ENCODE data around the gene RBM39.
"Not testable (repeated sequence)": the region's sequence is repeated elsewhere in the genome, so short reads cannot be mapped to it uniquely, and the experiment has no call there.

RBM39 gene

GRCh38 chr20:35750611-35751010, 8.6 kb upstream of the RBM39 start:
- no peak for DNase-seq

GRCh38 chr20:35744492-35744841, 2.4 kb upstream of the RBM39 start:
- DNase-seq = not testable (repeated sequence)

GRCh38 chr20:35743693-35744491, 1.8 kb upstream of the RBM39 start:
- DNase-seq = no peak

GRCh38 chr20:35742741-35743523, 872 bp upstream of the RBM39 start:
- DNase-seq = no peak

DNA sequence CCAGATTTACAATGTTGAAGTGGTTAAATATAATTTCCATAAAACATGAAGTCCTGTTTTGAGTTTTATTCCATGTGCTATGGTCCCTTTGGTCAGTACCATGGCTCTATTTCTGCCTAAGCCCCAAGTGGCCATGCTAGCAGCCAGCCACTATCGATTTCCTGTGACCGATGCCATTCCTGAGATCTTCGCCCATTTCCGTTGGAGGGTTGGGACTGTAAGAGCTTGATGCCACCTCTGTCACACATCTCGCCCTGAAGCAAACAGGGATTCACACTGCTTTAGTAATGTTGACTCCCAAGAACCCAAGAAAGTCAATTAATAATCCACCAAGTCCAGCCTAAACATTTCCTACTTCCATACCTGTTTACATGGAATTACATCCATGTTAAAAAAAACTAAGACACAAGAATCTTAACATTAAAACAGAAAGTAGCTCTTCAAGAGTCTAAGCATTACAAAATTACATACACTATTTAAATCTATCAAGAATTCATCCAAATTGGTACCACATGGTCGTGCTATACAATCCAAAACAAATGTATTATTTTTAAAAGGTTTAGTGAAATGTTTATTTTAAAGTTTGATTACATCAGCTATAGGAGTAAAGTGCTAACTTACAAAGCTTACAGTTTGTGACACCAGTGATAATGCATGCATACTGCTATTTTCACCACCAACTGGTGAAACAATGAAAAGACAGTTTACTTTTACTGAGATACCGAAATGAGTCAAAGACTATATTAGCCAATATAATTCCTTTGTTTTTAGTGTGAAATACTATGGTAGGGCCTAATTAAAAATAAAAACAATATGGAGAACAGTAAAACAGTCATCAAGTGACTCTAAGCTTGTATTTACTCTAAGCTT, 2.5 kb downstream of the RBM39 start:
- DNase-seq = no peak

DNA sequence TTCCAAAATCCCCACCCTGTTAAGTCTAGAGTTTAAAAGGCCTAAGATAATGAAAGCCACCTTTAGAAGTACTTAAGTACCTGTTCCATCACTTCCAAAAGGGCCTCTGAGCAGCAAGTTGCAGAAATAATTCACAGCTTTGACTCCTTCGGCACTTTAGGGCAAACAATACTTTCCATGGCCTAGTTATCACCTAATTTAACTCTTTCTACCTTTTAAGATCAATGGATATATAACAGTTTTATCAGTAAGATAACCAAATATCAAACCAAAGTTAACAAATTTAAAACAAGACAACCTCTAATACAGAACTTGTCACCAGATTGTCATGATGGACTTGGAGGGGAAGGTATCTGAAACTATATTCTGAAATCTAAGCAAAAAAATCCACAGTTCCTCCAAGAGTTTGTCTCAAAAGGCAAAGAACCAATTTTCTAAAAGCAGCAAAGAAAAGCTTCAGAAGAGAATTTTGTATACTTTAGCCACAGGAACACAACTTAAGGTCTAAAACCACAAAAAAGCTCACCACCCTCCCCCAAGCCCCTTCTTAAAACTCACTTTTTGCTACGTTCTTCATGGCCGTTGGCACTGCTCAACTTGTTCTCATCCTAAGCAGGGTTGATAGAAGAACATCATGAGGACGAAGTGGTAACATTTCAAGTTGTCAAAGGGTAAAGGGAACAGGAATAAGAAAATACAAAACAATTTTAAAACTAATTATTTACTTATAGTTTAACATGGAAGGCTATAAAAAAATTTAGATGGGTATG, 3.5 kb downstream of the RBM39 start:
- DNase-seq = no peak

DNA sequence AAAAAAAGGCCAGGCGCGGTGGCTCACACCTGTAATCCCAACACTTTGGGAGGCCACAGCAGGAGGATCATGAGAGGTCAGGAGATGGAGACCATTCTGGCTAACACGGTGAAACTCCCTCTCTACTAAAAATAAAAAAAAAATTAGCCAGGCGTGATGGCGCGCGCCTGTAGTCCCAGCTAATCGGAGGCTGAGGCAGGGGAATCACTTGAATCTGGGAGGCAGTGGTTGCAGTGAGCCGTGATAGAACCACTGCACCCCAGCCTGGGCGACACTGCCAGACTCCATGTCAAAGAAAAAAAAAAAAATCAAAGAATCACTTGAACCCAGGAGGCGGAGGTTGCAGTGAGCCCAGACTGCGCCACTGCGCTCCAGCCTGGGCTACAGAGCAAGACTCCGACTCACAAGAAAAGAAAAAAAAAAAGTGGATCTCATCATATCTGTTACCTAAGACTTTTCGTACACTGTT, 4.2 kb downstream of the RBM39 start:
- DNase-seq = no peak

DNA sequence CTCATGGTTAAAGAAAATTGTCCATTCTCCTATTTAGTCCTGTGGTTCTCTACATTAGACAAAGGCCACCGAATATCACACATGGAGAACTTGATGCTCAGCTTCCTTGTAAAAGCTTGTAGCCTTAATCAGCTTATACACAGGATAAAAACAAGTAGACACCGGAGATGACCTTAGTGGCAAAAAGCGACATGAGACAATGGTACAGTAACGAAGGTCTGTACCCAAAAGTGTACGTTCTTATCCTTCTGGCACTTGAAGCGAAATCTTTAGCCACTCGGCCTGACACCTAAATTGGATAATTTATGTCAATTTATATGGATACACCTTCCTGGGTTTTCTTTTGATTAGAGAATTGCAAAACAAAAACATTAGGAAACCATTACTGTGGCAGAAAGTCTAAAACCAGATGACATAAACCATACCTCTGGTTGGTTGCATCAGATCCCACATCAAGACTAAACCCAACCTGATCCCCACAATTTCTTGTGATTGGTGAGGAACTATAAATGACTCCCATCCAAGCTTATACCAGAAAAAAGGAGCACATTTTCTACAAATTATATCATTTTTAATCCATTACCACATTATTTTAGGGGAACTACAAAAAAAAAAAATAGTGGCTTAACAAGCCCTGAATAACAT, 6.1 kb downstream of the RBM39 start:
- no peak for DNase-seq

- DNase-seq = no peak
These were observed 7.0 kb downstream of the RBM39 start for GRCh38 chr20:35734777-35735649.

DNA sequence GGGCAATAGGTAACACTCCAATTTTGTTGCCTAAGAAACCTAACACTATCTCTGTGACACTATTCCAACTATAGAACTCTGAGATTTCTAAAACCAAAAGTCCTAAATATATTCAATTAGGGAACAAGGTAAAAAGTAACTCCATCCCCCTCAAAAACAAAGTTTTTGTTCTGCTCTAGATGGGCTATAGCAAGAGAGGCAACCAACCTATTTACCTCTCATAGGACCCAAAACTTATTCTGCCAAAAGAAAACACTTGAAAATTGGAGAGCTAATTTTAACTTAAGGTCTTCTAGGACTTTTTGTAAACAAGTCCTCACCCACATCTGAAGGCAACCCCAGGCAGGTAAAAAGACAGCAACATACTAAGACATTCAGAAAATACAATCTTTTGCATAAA, 7.7 kb downstream of the RBM39 start:
- no peak for DNase-seq

GRCh38 chr20:35732644-35732982, 9.4 kb downstream of the RBM39 start:
- DNase-seq = no peak

DNA sequence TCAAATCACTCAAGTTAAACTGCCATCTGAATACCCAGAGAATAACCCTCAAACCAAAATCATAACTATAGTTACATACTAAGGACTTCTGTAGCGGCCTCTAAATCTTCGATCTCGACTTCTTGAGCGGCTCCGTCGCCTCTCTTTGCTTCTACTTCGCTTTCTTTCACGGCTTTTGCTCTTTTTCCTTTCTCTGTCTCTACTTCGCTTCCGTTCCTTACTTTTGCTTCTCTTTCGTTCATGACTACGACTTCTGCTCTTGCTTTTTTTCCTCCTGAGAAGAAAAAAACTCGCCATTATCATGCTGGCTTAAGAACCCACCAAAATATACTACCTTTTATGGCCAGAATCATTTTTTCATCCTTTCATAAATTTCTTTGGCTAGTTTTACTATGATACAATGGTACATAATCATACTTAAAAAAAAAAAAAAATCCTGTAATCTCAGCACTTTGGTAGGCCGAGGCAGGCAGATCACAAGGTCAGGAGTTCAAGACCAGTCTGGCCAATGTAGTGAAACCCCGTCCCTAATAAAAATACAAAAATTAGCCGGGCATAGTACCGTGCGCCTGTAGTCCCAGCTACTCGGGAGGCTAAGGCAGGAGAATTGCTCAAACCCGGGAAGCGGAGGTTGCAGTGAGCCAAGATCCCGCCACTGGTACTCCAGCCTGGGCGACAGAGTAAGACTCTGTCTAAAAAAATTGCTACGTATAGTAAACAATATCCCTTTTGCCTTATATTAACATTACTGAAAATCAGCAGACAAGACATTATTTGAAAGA, 10.0 kb downstream of the RBM39 start:
- no peak for DNase-seq

- no peak for DNase-seq
These were observed 10.6 kb downstream of the RBM39 start for GRCh38 chr20:35731469-35731788.

DNA sequence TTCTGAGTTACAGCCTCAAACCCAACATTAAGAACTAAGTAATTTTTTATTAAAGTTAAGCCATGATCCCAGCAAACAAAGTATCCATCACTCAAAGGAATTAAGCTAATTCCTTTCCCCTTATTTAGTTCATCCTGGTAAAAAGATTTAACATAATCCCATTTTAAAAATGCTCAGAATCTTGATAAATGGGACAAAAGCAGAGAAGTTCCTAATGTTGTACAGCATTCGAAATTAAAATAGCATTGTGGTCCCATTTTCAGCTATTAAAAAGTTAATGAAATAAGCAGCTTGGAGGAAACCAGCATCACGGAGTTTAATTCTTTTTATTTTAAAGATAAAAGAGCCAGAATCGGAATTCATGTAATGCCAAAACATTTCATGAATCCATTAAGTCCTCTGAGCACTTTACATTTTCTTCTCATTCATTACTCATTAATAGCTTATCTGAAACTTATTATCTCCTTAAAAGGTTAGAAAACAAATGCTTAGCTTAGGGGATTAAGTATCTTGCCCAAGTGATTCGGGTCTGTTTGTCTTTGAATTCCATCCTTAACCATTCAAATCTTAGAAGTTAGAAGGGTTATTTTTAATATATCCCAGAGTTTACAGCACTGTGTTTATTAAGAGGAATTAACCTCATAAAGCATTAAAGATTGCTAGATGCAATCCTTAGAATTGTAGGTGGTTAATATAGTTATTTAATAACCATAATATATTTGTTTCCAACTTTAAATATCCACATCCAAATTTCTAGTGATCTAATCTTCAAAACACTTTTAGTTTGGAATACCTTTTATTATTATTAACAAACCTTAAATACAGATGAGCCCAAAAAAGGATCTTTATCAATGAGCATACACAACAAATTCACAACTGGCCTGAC, 11.2 kb downstream of the RBM39 start:
- no peak for DNase-seq

DNA sequence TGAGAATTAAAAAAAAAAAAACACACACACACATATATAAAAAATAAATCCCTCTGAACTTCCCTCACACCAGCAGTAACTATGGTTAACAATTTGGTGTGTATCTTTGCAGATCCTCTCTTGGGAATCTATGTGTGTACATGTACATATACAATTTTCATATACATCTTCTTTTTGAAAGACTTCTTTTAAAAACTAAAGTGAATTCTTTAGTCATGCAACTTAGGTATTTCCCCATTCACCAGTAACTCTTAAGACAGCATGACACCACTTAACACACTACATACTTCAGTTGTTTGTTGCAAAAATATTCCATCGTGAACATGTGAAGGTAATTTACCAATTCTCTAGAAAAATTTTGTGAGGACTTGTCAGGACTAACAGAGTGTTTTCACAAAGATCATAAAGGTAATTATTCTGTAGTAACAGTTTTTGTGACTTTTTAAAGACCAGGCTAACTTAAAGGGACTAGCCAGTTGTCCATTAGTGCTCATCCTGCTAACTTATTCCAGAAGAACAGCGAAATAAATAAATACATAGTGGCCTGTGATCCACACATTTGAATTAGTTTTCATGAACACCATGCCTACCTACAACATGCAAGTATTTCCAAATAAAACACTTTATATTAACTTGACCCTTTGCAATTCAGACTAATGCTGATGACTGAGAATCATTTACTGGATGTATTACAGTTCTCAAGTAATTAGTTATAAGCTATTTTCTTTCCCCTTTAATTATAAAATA, 12.1 kb downstream of the RBM39 start:
- no peak for DNase-seq

GRCh38 chr20:35729283-35729807, 12.7 kb downstream of the RBM39 start:
- no peak for DNase-seq

DNA sequence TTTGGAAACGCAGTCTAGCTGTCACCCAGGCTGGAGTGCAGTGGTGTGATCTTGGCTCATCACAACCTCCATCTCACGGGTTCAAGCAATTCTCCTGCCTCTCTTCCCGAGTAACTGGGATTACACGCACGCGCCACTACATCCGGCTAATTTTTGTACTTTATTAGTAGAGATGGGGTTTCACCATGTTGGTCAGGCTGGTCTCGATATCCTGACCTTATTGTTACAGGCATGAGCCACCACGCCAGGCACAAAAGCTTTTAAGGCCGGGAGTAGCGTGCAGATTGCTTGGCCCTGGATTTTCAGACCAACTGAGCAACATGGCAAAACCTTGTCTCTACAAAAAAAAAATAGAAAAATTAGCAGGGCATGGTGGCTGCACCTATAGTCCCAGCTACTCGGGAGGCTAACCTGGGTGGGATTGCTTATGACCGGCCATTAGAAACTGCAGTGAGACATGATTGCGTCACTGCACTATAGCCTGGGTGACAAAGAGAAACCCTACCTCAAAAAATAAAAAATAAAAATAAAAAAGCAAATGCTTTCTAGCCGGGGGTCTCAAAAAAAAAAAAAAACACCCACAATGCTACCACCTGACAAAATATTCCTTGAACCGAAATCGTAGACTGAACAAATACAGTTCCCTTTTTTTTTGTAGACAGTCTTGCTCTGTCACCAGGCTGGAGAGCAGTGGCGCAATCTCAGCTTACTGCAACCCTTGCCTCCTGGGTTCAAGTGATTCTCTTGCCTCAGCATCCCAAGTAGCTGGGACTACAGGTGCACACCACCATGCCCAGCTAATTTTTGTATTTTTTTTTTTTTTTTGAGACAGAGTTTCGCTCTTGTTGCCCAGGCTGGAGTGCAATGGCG, 15.0 kb downstream of the RBM39 start:
- DNase-seq = no peak

Data from femur (tissue), 1 donor.